ENCODE data around the gene SH2D2A.

SH2D2A gene

DNA sequence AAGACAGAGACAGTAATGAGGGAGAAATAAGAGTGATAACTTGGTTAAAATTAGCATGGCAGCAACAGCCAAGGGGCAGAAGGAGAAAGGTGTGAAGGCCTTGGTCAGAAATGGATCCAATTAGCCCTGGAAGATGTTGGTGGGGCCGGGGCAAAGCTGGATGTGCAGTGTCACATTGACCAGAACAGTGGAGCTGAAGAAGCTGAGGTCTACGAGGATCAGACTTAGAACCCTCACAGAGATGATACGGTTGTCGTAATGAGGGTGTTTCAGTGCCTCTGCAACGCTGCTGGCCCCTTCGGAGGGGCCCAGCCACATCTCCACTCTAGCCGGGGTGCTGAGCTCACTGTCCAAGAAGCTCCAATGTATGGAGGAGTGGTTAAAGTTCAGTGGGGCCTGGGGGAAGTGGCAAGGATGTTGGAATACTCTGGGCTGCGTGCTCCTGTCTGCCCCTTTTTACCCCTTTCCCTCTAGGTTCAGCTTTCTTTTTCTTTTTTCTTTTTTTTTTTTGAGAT is 14.2 kb downstream of the SH2D2A start:
- no peak for DNase-seq

GRCh38 chr1:156801409-156802121 is 15.1 kb downstream of the SH2D2A start:
- no peak for DNase-seq

GRCh38 chr1:156797212-156797871 is 19.3 kb downstream of the SH2D2A start:
- peak in 1 of 2 donors; percentile 34 for DNase-seq

DNA sequence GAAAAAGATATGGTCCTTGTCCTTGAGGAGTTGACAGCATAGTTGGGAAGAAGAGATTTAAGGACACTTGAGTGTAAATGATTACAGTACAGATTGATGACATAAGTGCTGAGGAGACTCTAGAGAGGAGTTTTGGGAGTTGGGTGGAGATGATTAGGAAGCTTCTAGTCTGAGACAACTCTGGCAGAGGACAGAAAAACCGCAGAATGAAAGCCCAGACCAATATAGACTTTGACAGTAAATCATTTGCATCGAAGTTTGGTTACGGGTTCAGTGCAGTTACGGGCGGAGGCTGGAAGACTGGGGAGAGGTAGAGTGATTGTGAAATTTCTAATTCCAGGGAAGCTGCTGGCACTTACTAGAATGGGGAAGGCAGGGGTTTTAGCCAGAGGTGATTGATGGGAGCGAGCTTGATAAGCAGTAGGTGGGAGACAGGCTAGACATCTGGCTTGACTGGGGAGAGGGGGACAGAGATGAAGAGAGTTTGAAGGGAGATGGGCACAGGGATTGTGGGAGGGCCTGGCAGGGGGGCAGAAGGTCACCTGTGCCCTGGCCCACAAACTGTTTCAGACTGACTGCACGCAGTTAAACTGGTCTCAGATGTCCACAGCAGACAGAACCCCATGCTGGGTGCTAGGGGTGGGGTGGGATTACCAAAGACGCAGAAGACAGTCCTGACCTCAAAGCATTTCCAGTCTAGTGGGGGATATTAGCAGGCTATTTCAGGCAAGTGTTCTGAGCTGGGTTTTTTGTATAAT is 20.1 kb downstream of the SH2D2A start:
- DNase-seq, result no peak

DNA sequence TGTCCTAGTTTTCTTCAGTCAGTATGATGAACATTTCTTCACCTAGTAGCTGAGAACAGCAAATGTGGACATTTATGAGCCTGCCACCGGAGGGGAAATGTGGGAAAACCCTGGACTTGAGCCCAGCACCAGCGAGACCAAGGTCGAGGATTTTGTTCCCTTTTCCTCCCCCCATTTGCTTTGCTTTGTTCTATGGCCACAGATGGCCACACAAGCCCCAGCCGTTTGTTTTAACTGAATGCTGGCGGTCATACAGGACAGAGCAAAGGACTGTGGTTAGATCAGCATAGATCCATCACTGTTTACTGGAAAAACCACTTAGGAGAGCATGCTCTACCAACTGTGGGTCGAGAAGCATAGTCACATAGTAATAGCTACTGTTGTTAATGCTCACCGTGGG is 20.9 kb downstream of the SH2D2A start:
- DNase-seq, result peak; percentile 61 to 83

DNA sequence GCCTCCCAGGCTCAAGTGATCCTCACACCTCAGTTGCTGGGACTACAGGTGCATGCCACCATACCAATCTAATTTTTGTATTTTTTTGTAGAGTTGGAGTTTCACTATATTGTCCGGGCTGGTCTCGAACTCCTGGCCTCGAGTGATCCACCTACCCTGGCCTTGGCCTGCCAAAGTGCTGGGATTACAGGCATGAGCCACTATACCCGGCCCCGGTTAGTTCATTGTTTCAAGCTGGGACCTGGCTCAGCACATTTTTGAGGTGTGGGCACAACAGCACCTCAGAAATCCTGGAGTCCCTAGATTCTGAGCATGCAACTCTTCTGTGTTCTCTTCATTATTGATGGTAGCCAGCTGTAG is 21.3 kb downstream of the SH2D2A start:
- DNase-seq, result no peak

DNA sequence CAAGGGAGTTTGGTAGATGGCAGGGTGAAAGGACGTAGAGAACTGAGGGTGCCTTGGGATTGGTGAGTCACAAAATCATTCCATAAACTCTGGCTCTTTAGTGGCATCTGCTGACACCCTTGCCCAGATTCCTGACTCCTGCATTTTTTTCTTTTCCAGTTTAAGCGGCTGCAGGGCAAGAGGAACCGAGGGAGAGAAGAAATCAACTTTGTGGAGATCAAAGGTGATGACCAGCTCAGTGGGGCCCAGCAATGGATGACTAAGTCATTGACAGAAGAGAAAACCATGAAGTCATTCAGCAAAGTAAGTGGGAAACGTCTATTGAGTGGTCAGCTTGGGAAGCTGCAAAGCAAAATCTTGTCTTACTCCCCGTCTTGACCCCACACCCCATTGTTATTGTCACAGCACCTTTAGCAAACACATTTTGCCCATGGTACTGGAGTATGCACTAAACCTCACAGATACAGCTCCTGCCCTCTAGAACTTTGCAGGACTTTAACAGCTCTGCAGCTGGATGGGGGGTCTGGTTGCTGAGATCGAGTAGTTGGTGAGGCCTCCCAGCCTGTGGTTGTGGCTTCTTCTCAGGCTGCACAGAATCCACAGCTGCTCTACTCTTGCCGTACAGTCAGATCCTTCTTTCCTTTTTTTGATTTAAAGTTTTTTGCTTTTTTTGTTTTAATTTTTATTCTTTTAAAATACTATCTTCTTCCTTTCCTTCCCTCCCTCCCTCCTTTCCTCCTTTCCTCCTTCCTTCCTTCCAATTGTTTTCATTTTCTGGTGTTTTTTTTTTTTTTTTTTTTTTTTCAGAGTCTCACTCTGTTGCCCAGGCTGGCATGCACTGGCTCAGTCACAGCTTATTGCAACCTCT is 21.9 kb downstream of the SH2D2A start:
- no peak for DNase-seq

GRCh38 chr1:156789621-156790318 is 26.9 kb downstream of the SH2D2A start:
- DNase-seq, result no peak

- DNase-seq, result no peak
Observed at GRCh38 chr1:156788136-156788535, 28.5 kb downstream of the SH2D2A start.

DNA sequence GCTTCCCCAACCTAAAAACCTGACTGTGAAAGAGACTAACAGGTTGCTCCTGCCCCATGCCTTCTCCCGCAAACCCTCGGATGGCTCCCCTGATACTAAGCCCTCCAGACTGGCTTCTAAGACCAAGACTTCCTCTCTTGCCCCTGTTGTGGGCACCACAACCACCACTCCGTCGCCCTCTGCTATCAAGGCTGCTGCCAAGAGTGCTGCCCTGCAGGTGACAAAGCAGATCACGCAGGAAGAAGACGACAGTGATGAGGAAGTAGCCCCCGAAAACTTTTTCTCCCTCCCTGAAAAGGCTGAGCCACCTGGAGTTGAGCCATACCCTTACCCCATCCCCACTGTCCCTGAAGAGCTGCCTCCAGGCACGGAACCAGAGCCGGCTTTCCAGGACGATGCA is 30.0 kb downstream of the SH2D2A start:
- no peak for DNase-seq

- DNase-seq, result no peak
Observed at GRCh38 chr1:156785458-156785857, 31.2 kb downstream of the SH2D2A start.

- DNase-seq, result no peak
Observed at GRCh38 chr1:156781585-156782186, 35.0 kb downstream of the SH2D2A start.

DNA sequence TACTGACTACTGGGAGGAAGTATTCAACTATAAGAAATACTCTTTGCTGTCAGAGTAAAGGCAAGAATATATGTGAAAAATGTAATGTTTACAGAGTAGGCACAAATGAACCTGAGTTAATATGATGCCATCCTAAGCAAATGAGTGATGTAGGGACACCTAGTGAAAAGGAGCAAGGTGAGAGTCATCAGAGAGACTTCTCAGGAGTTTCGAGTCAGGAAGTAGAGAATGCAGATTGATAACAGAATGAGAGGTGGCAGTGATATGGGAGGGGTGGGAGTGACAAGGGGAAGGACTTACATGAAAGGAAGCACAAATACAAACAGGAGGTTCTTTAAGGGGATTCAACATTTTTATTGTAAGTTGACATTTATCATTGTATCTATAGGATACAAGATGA is 39.1 kb downstream of the SH2D2A start:
- no peak for DNase-seq

DNA sequence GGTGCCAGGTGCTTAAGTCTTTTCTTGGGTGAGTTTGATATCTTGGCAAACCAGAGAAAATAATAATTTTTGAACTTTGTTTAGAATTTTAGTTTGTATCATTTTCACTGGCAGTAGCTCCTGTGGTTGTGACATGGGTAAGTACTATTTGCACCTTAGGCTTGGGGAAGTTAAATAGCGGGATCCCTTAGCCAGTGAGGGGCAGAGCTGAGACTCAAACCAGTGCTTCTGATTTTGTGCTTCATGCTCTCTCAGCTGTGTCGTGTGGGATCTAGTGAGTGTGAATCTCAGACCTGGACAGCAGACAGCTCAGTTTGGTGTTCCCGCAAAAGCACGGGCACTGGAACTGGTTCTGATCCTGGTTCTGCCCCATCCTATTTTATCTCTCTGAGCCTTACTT is 39.7 kb downstream of the SH2D2A start:
- DNase-seq, result no peak

GRCh38 chr1:156775799-156776198 is 40.8 kb downstream of the SH2D2A start:
- DNase-seq, result no peak

DNA sequence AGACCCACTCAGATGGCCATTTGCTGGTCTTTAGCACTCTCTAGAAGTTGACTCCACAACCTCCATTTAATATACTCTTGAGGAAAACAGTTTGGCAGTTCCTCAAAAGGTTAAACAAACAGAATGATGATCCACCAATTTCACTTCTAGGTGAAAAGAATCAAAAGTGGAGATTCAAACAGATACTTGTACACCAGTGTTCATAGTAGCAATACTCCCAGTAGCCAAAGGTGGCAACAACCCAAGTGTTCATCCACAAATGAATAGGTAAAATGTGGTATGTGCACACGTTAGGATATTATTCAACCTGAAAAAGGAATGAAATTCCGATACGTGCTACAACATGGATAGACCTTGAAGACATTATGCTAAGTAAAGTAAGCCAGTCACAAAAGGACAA is 43.0 kb downstream of the SH2D2A start:
- no peak for DNase-seq

- no peak for DNase-seq
Observed at GRCh38 chr1:156772728-156773497, 43.7 kb downstream of the SH2D2A start.

DNA sequence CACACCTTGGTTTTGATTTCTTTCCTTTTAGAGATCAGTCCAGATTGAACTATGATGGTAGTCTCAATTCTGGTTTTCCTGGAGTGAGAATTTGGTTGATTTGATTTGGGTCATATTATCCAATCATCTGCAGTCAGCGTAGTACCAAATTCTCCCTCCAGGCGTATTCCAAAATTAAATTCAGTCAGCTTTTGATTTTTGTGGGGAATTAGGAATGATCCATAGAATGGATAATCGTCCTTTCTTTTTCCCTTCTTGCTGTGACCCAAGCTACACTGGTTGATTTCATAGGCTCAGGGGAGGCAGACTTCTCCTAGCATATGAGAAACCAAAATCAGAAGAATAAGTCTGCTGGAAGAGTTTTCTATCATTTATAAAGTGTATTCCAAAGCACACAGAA is 44.4 kb downstream of the SH2D2A start:
- DNase-seq, result no peak

DNA sequence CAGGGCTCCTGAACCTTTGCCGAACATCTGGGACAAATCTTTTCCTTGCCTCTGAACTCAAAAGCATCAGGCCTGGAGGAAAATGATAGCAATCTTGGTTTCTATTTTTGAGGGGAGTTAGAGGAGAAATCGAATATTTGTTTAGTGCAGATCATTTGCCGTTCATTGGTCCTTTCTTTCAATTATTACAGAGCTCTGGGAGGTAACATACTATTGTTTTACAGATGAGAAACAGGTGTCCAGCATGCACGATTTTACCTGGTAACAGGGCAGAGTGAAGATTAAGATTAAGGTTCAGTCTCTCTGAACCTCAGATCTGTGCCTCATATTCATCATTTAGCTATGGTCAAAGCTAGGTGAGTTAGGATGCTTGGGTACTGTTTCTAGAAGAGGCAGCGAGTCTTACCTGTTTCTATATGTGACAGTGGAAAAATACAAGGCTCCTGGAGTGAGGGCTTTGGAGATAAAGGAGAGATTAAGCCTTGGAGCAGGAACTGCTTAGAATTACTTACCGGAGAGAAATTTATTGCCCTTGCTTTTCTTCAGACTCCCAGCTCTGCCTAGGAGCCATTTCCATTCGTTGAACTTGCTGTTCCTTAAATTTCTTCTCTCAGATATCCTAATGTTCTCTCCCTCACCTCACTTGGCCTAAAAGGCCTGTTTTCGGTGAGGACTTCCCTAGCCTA is 47.9 kb downstream of the SH2D2A start:
- no peak for DNase-seq

GRCh38 chr1:156767879-156768604 is 48.6 kb downstream of the SH2D2A start:
- no peak for DNase-seq

Data from hippocampal formation (tissue), 2 donors.